Gastrocnemius medialis (tissue), 4 donors: ENCODE data around the gene CDCA8.

ENCODE experiments used
- CTCF ChIP-seq, 5 experiments: fragments of 450-650 bp in 3 of 5; fragments of 200-600 bp in 2 of 5; sonication (generic) in 2 of 5; IDR thresholded peaks in 4 of 5; conservative IDR thresholded peaks in 1 of 5; 1 replicate in 4 of 5; 2 replicates in 1 of 5; pipeline ENCODE4 v1.5.1; 2016 to 2019; ENCODE audit warnings: antibody characterized with exemption in 5 of 5, mild to moderate bottlenecking in 3 of 5, moderate library complexity in 3 of 5
- POLR2A ChIP-seq, 2 donors: fragments of 450-650 bp; IDR thresholded peaks; one replicate each; pipeline ENCODE4 v1.6.1; 2017; ENCODE audit warnings: antibody characterized with exemption in 2 of 2, mild to moderate bottlenecking in 2 of 2, moderate library complexity in 2 of 2

GRCh38 chr1:37662031-37662755 lies 30.1 kb upstream of the CDCA8 start:
- TF ChIP-seq POLR2A (IDR thresholded peaks at IDR 0.05): no peak
- TF ChIP-seq CTCF (IDR thresholded peaks at IDR 0.05 in 4 of 5, conservative IDR thresholded peaks at IDR 0.05 in 1 of 5): no peak
